ENCODE data around the gene FCRLA.

FCRLA gene

DNA sequence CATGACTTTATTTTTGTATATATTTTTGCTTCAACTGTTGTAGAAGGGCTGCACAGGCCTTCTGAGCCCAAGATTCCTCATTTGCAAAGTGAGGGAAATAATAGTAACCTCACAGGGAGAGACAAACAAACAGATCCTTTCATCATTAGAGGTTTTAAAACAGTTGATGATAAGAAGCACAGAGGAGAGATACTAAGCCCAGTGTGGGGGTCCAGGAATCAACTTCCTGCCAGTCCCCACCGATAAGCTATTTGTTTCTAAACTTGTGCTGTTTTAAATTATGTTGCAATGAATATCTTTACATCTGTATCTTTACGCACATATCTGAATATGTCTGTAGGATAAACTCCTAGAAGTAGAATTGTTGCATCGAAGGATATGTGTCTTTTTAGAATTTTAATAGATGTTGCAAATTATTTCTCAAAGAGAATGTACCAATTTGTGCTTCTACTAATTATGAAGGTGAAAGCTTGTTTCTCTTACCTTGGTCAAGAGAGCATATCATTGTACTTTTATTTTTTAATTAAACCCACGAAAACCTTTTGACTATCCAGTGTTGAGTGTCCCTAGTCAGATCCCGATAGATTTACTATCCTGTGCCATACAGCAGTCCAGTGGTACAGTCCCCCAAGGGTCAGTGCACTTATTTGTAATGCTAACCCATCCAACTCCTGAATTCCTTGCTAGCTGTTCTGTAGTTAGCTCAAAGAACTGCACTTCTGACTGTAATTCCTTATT is 25.1 kb downstream of the FCRLA start:
- no peak for DNase-seq (ENCODE audit: low spot score)

GRCh38 chr1:161733526-161733925 is 26.5 kb downstream of the FCRLA start:
- peak; percentile 58 for DNase-seq (ENCODE audit: low spot score)

GRCh38 chr1:161735837-161736236 is 28.8 kb downstream of the FCRLA start:
- no peak for DNase-seq (ENCODE audit: low spot score)

DNA sequence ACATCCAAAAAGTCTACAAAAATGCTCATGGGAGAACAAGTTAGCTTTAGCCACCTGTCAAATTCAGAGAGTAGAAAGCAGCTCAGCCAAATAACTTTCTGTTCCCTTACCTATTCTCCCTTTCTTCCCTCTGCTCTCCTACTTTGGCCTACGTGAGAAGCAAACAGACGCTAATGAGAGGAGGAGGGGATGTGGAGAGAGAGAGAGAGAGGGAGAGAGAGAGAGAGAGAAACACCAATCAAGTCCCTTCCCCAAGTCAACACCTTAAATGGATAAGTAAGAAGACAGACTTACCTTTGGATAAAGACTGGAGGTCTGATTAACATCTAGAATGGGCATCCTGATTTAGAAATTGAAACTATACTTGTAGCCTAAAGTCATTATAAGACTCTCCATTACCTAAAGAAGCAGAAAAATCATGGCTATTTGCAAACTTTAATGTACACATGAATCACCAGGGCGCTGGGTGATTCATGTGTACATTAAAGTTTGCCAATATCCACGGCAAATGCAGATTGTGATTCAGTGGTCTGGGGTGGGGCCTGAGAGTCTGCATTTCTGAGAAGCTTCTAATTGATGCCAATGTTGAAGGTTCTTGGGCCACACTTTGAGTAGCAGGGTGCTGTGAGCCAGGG is 29.4 kb downstream of the FCRLA start:
- no peak for DNase-seq (ENCODE audit: low spot score)

GRCh38 chr1:161737625-161738024 is 30.6 kb downstream of the FCRLA start:
- DNase-seq (ENCODE audit: low spot score), result no peak

- peak; percentile 30 for DNase-seq (ENCODE audit: low spot score)
These were observed 31.7 kb downstream of the FCRLA start for GRCh38 chr1:161738627-161739287.

DNA sequence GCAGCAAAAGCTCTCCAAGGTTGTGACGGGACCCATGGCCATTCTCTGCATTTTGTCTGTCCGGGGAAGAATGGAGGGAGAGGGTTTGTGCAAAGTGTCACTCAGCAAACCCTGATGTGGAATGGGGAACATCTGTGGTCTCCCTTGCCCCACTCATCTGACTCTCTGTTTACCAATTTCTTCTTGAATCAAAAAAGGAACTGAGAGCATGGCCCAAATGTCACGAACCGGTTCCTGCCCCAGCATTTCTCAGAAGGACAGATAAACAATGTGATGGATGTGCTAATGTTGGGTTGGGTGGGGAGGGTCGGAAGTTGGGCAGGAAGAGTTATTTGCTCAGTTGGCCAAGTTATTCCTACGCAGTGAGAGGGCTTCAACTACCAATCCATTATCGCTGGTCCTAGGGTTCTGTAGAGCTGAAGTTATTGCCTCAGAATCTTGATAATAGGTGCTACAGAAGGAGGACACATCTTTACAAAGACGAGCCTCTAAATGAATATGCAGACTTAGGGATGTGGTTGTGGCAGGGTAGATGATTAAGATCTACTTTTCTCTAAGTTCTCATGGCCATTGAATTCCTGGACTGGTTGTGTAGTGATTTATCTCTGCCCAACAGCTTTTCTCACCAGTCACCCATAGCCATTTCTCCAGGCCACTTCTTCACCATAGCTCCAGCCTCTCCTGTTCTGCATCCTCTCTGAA is 33.0 kb downstream of the FCRLA start:
- DNase-seq (ENCODE audit: low spot score), result no peak

DNA sequence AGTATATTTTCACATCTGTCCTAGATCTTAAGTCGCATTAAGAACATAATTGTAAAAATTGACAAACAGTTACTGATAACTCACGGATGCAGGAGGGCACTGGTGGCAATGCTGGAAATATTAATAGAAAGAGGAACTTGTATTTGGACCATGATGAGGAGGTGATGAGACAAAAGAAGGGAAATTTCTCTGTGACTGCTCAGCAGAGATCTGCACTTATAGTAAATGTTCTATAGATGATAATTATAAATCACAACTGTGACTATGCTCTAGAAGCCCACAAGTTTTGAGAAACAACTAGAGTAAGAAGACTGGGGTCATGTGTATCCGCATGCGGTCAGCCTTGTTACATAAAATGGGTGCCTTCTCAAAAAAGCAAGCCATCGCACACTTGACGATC is 33.9 kb downstream of the FCRLA start:
- no peak for DNase-seq (ENCODE audit: low spot score)

- no peak for DNase-seq (ENCODE audit: low spot score)
These were observed 36.2 kb downstream of the FCRLA start for GRCh38 chr1:161743231-161743630.

DNA sequence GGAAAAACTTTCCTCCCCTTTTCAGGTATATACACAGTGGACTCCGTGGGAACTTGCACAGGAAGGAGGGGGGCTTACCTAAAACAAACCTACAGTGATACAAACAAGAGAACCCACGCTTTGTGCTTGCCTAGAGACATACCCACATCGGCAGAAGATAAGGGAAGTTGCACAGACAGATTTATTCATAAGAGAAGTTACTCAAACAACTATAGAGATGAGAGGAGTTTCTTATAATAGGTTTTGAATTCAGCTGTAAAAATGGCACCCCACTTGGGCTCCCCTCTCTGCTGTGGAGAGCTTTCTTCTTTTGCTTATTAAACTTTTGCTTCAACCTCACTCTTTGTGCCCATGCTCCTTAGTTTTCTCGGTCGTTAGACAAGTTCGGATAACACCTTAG is 40.8 kb downstream of the FCRLA start:
- no peak for DNase-seq (ENCODE audit: low spot score)

DNA sequence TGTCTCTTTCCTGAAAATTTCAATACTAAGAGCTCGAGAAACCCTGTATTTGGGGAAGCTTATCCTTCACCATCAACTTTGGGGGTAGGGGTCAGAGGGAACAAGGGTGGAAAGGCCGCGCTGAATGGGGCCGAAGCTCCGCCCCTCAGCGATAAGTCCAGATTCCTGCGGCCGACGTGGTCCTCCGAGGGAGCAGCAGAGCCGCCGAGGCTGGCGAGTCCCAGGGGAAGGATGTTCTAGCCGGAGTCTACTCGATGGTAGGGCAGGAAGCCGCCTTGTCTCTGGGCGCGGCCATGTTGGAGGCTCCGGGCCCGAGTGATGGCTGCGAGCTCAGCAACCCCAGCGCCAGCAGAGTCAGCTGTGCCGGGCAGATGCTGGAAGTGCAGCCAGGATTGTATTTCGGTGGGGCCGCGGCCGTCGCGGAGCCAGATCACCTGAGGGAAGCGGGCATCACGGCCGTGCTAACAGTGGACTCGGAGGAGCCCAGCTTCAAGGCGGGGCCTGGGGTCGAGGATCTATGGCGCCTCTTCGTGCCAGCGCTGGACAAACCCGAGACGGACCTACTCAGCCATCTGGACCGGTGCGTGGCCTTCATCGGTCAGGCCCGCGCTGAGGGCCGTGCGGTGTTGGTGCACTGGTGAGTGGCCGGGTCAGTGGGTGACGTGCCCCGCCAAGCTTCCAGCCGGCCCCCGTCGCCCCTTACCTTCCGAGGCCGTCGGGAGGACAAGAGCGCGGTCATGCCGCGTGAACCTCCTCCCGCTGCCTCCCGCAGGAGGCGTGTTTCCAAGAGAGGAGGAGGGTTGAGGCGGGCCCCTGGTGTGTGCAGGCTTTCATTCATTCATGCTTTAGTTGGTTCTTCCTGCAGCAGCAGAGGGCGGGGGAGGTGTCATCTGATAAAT is 42.7 kb downstream of the FCRLA start, which contains the start of gene DUSP12:
Gene DUSP12 (plus strand): TSS at position 278 of the 899 bp plus-strand sequence. CDS start 16 bp downstream, at position 294.
- DNase-seq (ENCODE audit: low spot score), result peak; percentile 87

GRCh38 chr1:161763522-161764098 is 56.6 kb downstream of the FCRLA start:
- DNase-seq (ENCODE audit: low spot score), result no peak

Data from hepatic stellate cell (primary cell).